ENCODE results near the gene CACNA2D3. TPM values are rescaled to one million over a fixed set of nuclear protein-coding genes. Genes with fewer than 3 reads are reported as not detected.

The CACNA2D3 gene
- total RNA-seq, 6 donors from 2014 or later = 2.9 to 16.8 (median 4.9) TPM

GRCh38 chr3:54897028-54897711 lies 774.8 kb downstream of the CACNA2D3 start:
- no peak overlapping the region for H3K4me3 ChIP-seq
- H3K4me1 ChIP-seq = peaks cover 0 to 1% (median 0%) of the 10 kb centered on the region in 4 donors
- H3K9me3 ChIP-seq = no peaks in the 10 kb centered on the region
- TF ChIP-seq POLR2A (IDR thresholded peaks at IDR 0.05) = no peak
- no peak for TF ChIP-seq POLR2AphosphoS5 (IDR thresholded peaks at IDR 0.05)
- no peak for TF ChIP-seq CTCF (IDR thresholded peaks at IDR 0.05)
- no peak for TF ChIP-seq EP300 (IDR thresholded peaks at IDR 0.05)
- no peak overlapping the region for H3K27ac ChIP-seq
- H3K36me3 ChIP-seq = no peaks in the 10 kb centered on the region
- H3K27me3 ChIP-seq = no peaks in the 10 kb centered on the region
- ATAC-seq (ENCODE audit: low FRiP score in 2 of 2) (no peak), DNase-seq (no peak)
- WGBS, 2 donors = 85 to 91% methylated on average over 3 of the region's 3 CpGs

- no peaks in the 10 kb centered on the region for H3K9me3 ChIP-seq
- no peaks in the 10 kb centered on the region for H3K27me3 ChIP-seq
- H3K4me3 ChIP-seq = no peak overlapping the region
- no peak for TF ChIP-seq EP300 (IDR thresholded peaks at IDR 0.05)
- TF ChIP-seq POLR2AphosphoS5 (IDR thresholded peaks at IDR 0.05) = no peak
- no peak for TF ChIP-seq CTCF (IDR thresholded peaks at IDR 0.05)
- TF ChIP-seq POLR2A (IDR thresholded peaks at IDR 0.05) = no peak
- H3K4me1 ChIP-seq = no peaks in the 10 kb centered on the region
- ATAC-seq (ENCODE audit: low FRiP score in 2 of 2) = no peak
- no peaks in the 10 kb centered on the region for H3K36me3 ChIP-seq
- DNase-seq = no peak
- no peak overlapping the region for H3K27ac ChIP-seq
- WGBS, 2 donors = 69 to 72% methylated on average over 6 of the region's 6 CpGs
Measured at GRCh38 chr3:54899273-54899672, 776.9 kb downstream of the CACNA2D3 start.

- Histone ChIP-seq H3K4me1 (no peaks in the 10 kb centered on the region), H3K27me3 (no peaks in the 10 kb centered on the region), H3K9me3 (no peaks in the 10 kb centered on the region), H3K27ac (no peak overlapping the region), H3K4me3 (no peak overlapping the region), H3K36me3 (no peaks in the 10 kb centered on the region)
- no peak for ATAC-seq (ENCODE audit: low FRiP score in 2 of 2)
- no peak for TF ChIP-seq POLR2A (IDR thresholded peaks at IDR 0.05)
- TF ChIP-seq EP300 (IDR thresholded peaks at IDR 0.05) = no peak
- no peak for TF ChIP-seq CTCF (IDR thresholded peaks at IDR 0.05)
- TF ChIP-seq POLR2AphosphoS5 (IDR thresholded peaks at IDR 0.05) = no peak
- DNase-seq = no peak
- WGBS, 2 donors = 64 to 75% methylated on average over 8 of the region's 8 CpGs
Measured at GRCh38 chr3:54900838-54901591, 778.7 kb downstream of the CACNA2D3 start.

- Histone ChIP-seq H3K4me1 (no peaks in the 10 kb centered on the region), H3K9me3 (no peaks in the 10 kb centered on the region), H3K27me3 (no peaks in the 10 kb centered on the region), H3K27ac (no peak overlapping the region), H3K4me3 (no peak overlapping the region), H3K36me3 (no peaks in the 10 kb centered on the region)
- DNase-seq (no peak), ATAC-seq (ENCODE audit: low FRiP score in 2 of 2) (no peak)
- 55 to 58% methylated on average over 4 of the region's 4 CpGs for WGBS, 2 donors
- TF ChIP-seq EP300 (IDR thresholded peaks at IDR 0.05) = no peak
- no peak for TF ChIP-seq CTCF (IDR thresholded peaks at IDR 0.05)
- no peak for TF ChIP-seq POLR2AphosphoS5 (IDR thresholded peaks at IDR 0.05)
- no peak for TF ChIP-seq POLR2A (IDR thresholded peaks at IDR 0.05)
Measured at GRCh38 chr3:54901906-54902685, 779.7 kb downstream of the CACNA2D3 start.

Data from upper lobe of left lung (tissue), 6 donors.